SK-N-SH (cell line): Measurements from ENCODE around the gene SMURF1.

Experiments used
- NRF1 ChIP-seq: IDR thresholded peaks from 2 replicates; pipeline ENCODE4 v1.6.1; 2012; ENCODE audit warnings: low read depth, mild to moderate bottlenecking, low read length
- TAF1 ChIP-seq: IDR thresholded peaks from 2 replicates; pipeline ENCODE4 v1.6.1; 2012; ENCODE audit warnings: low read depth, mild to moderate bottlenecking, low read length, moderate library complexity, borderline replicate concordance
- YY1 ChIP-seq: IDR thresholded peaks from 2 replicates; pipeline ENCODE4 v1.4.0; 2012; ENCODE audit warnings: low read depth, mild to moderate bottlenecking
- TF ChIP-seq, protein P1 (sequence below): fragments of 200-600 bp; sonication (generic); IDR thresholded peaks from 2 replicates; pipeline ENCODE4 v1.6.1; 2017; ENCODE audit warnings: antibody characterized with exemption, mild to moderate bottlenecking, moderate library complexity
- TF ChIP-seq, protein P2 (sequence below): IDR thresholded peaks from 2 replicates; pipeline ENCODE4 v1.4.0; 2012; ENCODE audit warnings: low read depth, borderline replicate concordance

DNA sequence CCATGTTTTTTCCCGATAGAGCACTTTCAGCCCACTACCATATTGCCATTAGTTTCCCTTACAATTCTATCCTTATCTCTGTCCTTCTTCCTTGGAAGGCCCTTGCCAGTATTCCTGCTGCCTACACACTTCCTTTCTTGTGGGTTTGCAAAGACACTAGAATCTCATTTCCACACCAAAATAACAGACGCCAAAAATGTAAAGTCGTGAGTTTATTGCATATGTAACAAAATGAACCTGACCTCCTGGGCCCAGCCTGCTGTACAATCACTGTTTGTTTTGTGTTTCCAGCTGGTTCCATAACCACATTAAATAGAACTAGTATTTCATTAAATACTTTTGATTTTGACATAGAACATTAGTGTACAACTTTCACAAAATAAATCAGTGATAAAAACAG lies 116.7 kb downstream of the SMURF1 start:
- TF ChIP-seq, protein P1, sequence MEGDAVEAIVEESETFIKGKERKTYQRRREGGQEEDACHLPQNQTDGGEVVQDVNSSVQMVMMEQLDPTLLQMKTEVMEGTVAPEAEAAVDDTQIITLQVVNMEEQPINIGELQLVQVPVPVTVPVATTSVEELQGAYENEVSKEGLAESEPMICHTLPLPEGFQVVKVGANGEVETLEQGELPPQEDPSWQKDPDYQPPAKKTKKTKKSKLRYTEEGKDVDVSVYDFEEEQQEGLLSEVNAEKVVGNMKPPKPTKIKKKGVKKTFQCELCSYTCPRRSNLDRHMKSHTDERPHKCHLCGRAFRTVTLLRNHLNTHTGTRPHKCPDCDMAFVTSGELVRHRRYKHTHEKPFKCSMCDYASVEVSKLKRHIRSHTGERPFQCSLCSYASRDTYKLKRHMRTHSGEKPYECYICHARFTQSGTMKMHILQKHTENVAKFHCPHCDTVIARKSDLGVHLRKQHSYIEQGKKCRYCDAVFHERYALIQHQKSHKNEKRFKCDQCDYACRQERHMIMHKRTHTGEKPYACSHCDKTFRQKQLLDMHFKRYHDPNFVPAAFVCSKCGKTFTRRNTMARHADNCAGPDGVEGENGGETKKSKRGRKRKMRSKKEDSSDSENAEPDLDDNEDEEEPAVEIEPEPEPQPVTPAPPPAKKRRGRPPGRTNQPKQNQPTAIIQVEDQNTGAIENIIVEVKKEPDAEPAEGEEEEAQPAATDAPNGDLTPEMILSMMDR: no peak
- TF ChIP-seq NRF1 (no peak), YY1 (no peak), TAF1 (no peak)
- TF ChIP-seq, protein P2, sequence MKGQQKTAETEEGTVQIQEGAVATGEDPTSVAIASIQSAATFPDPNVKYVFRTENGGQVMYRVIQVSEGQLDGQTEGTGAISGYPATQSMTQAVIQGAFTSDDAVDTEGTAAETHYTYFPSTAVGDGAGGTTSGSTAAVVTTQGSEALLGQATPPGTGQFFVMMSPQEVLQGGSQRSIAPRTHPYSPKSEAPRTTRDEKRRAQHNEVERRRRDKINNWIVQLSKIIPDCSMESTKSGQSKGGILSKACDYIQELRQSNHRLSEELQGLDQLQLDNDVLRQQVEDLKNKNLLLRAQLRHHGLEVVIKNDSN: no peak
